ENCODE measurements around the gene WDR4.
"Not testable (repeated sequence)": the region's sequence is repeated elsewhere in the genome, so short reads cannot be mapped to it uniquely, and the experiment has no call there.

Gene WDR4

GRCh38 chr21:42851812-42852665, 27.3 kb downstream of the WDR4 start:
- no peak for DNase-seq

DNA sequence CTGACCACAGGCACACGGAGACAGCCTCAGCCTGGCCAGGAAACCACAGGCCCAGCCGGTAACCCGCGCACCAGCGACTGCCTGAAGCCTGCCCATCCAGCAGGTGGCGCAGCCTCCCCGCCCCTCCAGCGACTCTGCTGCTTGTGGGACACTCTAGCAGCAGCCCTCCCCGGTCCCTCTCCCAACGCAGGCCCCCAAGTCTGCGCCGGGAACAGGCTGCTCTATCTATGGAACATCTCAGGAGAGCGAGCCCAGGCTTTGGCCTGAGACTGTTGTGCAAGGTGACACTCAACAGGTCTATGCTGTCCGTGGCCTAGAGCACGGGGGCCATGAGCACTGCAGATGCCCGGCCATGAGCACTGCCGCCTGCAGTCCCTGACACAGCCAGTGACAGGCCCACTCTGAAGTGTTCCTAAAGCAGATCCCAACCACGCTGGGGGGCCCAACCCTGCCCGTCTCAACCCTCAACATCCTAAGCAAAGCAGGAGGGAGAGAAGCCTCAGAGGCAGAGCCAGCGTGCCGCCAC, 28.4 kb downstream of the WDR4 start:
- peak; percentile 33 for DNase-seq

GRCh38 chr21:42850463-42850862, 28.9 kb downstream of the WDR4 start:
- DNase-seq: no peak

GRCh38 chr21:42849759-42850412, 29.5 kb downstream of the WDR4 start:
- DNase-seq: no peak

DNA sequence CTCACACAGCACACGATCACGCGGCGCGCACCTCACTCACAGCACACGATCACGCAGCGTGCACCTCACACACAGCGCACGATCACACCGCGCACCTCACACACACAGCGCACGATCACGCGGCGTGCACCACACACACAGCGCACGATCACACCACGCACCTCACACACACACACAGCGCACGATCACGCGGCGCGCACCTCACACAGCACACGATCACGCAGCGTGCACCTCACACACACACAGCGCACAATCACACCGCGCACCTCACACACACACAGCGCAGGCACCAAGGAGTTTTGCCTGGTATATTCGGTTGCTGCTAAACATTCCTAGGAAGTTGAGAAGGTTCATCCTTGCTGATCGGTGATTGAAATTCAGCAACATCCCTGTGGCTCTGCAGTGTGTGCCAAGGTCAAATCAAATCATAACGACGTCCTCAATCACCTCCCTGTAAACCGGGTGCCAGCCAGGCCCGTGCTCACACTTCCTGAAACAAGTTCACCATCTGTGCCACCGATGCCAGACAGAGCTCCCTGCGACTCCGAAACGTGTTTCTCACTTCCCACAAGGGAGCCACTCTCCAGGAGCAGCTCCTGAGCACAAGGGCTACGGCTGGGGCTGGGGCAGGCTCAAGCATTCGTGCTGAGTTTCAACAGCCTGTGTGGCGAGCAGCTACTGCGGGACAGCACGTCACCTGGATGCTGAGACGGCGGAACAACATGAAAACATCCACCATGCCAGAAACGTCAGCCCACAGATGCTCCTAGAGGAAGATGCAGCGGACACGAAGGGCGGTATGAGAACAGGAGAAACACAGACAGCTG, 30.2 kb downstream of the WDR4 start:
- no peak for DNase-seq

- DNase-seq: not testable (repeated sequence)
Measured at GRCh38 chr21:42848144-42848931, 31.0 kb downstream of the WDR4 start.

- DNase-seq: no peak
Measured at GRCh38 chr21:42847726-42848125, 31.6 kb downstream of the WDR4 start.

GRCh38 chr21:42847051-42847707, 32.2 kb downstream of the WDR4 start:
- no peak for DNase-seq

DNA sequence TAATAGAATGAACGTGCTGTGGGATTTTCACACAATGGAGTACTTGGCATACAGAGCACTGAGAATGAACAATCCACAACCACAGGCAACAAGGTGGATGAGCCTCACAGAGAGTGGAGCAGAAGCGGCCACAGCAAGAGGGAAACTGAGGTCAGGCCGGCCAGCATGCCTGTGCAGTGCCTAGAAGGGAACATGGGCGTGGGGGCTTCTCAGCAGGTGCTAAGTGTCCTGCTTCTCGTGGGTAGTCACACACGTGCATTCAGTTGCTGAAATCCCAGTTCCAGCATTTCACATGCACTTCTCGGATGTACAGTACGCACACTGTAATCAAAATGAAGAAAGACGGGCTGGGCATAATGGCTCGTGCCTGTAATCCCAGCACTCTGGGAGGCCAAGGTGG, 33.1 kb downstream of the WDR4 start:
- DNase-seq: no peak

DNA sequence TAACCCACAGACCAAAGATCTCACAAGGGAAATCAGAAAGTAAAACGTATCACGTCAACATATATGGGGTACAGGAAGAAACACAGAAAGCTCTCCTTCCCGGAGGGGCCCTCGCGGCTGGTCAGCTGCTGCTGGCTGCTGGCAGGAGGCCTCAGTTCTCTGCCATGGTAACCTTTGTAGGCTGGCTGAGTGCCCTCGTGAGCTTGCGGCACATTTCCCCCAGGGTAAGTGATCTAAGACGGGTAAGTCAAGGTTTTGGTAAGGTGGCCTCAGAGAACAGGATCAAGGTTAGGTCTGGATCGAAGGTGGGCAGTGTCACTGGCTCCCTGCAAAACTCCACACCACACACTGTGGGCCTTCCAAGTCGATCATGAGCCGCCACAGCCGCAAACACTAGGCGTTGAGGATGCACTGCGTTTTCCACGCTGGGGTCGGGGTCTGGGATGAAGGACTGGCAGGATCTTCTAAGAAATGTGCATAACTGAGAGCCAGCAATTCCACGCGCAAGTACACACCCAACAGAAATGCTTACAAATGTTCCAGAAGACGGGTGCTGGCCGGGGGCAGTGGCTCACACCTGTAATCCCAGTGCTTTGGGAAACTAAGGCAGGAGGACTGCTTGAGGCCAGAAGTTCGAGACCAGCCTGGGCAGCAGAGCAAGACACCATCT, 33.9 kb downstream of the WDR4 start:
- no peak for DNase-seq

DNA sequence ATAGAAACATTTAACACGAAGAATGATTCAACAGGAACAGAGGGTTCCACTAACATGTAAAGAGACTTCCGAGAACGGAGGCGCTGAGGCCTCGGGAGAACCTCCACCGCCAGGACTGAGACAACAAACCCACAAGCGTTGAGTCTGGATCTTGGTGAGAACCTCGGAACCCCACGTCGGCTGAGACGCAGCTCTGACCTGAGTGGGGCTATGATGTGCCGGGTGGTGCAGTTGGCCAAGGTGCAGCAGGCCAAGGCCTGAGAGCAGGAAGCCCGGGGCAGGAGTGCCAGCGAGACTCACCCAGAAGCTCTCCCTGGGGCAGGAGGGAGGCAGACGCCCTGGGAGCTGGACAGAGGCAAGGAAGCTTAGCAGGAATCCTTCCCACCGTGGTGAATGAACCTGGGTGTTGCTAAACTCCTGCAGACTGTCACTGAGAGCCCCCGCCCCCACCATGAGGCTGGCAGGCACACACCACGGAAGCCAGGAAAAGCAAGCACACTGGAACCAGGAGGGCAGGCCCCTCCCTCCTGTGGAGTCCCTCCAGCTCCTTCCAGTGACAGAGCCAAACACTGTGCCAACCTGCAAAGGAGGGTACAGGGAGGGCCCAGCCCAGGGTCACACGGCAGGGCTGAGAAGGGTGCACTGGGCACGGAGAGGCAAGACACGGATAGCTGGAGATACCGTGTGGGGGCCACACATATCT, 34.8 kb downstream of the WDR4 start:
- DNase-seq: no peak

- no peak for DNase-seq
Measured at GRCh38 chr21:42843056-42843455, 36.3 kb downstream of the WDR4 start.

- DNase-seq: not testable (repeated sequence)
Measured at GRCh38 chr21:42841916-42842655, 37.3 kb downstream of the WDR4 start.

DNA sequence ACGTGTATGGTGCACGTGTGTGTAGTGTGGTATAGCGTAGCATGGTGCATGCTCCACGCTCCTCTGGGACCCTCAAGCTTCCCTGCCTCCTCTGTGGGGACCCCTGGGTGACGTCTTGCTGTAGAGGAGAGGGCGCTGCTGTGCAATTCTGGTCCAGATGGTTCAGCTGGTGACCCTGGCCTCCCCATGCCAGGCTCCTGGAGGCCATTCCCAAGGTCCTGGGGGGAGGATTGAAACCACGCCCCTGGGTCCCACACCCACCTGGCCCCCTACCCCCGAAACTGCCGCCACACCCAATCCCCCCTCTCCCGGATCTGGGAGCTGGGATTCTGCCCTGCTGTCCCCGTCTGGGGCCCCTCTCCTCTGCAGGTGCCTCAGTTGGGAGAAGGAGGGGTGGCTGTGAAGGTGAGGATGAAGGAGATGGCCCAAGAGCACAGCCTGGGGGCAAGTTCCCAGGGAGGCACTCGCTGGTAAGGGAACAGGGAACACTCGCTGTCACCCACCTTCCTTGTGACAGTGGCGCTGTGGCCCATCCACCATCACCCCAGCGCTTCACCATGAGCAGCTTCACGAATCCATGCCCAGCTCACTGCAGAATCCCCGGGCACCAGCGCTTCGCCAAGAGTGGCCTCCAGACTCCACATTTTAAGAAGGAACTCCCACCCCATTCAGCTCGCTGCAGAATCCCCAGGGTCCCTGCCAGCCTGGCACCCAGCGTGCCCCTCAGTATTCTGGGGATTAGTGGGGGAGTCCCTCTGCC, 38.0 kb downstream of the WDR4 start:
- no peak for DNase-seq

DNA sequence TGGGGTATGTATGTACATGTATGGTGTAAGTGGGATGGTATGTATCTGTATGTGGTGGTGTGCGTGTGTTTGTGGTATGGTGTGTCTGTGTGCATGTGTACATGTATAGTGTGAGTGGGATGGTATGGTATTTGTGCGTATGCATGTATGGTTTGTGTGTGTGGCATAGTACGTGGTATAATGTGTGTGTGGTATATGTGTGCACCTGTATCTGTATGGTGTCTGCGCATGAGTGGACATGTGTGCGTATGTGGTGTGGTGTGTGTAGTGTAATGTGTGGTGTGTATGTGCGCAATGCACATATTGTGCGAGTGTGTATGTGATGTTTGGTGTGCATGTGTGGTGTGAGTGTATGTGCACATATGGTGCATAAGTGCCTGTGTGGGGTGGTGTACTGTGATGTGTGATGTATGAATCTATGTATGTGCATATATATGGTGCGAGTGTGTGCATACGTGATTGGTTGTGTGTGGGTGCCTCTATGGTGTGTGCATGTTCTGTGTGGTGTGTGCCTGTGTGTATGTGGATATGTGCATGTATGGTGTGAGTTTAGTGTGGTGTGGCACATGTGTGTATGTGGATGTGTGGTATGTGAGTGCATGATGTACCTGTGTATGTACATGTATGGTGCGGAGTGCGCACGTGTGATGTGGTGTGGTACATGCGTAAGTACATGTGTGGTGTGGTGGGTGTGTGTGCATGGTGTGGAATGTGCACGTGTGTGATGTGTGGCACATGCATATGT, 38.8 kb downstream of the WDR4 start:
- no peak for DNase-seq

GRCh38 chr21:42839271-42840231, 39.8 kb downstream of the WDR4 start:
- no peak for DNase-seq

DNA sequence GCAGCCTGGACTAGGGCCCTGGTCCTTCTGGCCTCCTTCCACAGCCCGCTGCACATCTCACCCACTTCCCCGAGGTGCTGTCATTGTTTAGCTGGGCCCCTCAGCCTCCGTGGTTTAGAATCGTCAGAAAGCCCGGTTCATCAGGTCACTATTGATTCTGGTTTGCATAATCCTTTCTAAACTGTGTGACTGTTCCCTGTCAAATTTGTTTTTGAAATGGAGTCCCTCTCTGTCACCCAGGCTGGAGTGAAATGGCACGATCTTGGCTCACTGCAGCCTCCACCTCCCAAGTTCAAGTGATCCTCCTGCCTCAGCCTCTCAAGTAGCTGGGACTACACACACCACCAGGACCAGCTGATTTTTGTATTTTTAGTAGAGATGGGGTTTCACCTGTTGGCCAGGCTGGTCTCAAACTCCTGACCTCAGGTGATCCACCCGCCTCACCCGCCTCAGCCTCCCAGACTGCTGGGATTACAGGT, 41.1 kb downstream of the WDR4 start:
- not testable (repeated sequence) for DNase-seq
